HG03354 (cell line): ENCODE measurements around the gene PCCB.
"Not testable (repeated sequence)": the region's sequence is repeated elsewhere in the genome, so short reads cannot be mapped to it uniquely, and the experiment has no call there.

Experiments
- ATAC-seq: cut with Tn5 transposase; IDR thresholded peaks from one replicate; pipeline ENCODE4 v1.9.1; 2021; ENCODE audit warnings: mild to moderate bottlenecking; ENCODE audit not compliant: unreplicated experiment, poor library complexity, severe bottlenecking

The PCCB gene

GRCh38 chr3:136300444-136300843, 50.3 kb downstream of the PCCB start:
- no peak for ATAC-seq

GRCh38 chr3:136305879-136306278, 55.7 kb downstream of the PCCB start:
- peak; percentile 55 for ATAC-seq

GRCh38 chr3:136311261-136311660, 61.1 kb downstream of the PCCB start:
- ATAC-seq = no peak

GRCh38 chr3:136311968-136312367, 61.8 kb downstream of the PCCB start:
- no peak for ATAC-seq

- ATAC-seq = no peak
Observed at GRCh38 chr3:136326316-136326715, 76.2 kb downstream of the PCCB start.

- no peak for ATAC-seq
Observed at GRCh38 chr3:136327671-136328070, 77.5 kb downstream of the PCCB start.

GRCh38 chr3:136329593-136329992, 79.5 kb downstream of the PCCB start:
- ATAC-seq = no peak

- no peak for ATAC-seq
Observed at GRCh38 chr3:136330900-136331299, 80.8 kb downstream of the PCCB start.

GRCh38 chr3:136332302-136332701, 82.2 kb downstream of the PCCB start:
- ATAC-seq = no peak

GRCh38 chr3:136332776-136333175, 82.6 kb downstream of the PCCB start:
- no peak for ATAC-seq

- ATAC-seq = no peak
Observed at GRCh38 chr3:136334209-136334608, 84.1 kb downstream of the PCCB start.

- ATAC-seq = not testable (repeated sequence)
Observed at GRCh38 chr3:136334726-136335125, 84.6 kb downstream of the PCCB start.

- no peak for ATAC-seq
Observed at GRCh38 chr3:136336329-136337100, 86.4 kb downstream of the PCCB start.

GRCh38 chr3:136343446-136343845, 93.3 kb downstream of the PCCB start:
- no peak for ATAC-seq

GRCh38 chr3:136343873-136344555, 93.9 kb downstream of the PCCB start:
- ATAC-seq = no peak

- no peak for ATAC-seq
Observed at GRCh38 chr3:136346486-136346885, 96.3 kb downstream of the PCCB start.

- ATAC-seq = no peak
Observed at GRCh38 chr3:136350132-136350531, 100.0 kb downstream of the PCCB start.

- no peak for ATAC-seq
Observed at GRCh38 chr3:136350557-136350956, 100.4 kb downstream of the PCCB start.

GRCh38 chr3:136351351-136351750, 101.2 kb downstream of the PCCB start:
- no peak for ATAC-seq

GRCh38 chr3:136351905-136352304, 101.8 kb downstream of the PCCB start:
- no peak for ATAC-seq

GRCh38 chr3:136353461-136353860, 103.3 kb downstream of the PCCB start:
- peak; percentile 73 for ATAC-seq
